HG03575 (cell line): ENCODE data around the gene ARL15.

Experiments used
- ATAC-seq: cut with Tn5 transposase; IDR thresholded peaks from one replicate; pipeline ENCODE4 v1.9.1; 2021; ENCODE audit not compliant: unreplicated experiment, insufficient number of reproducible peaks, low FRiP score; ENCODE audit errors: extremely low read depth

The ARL15 gene

GRCh38 chr5:54261596-54261995 is 48.8 kb downstream of the ARL15 start:
- ATAC-seq: no peak

GRCh38 chr5:54259981-54260380 is 50.4 kb downstream of the ARL15 start:
- ATAC-seq: no peak

DNA sequence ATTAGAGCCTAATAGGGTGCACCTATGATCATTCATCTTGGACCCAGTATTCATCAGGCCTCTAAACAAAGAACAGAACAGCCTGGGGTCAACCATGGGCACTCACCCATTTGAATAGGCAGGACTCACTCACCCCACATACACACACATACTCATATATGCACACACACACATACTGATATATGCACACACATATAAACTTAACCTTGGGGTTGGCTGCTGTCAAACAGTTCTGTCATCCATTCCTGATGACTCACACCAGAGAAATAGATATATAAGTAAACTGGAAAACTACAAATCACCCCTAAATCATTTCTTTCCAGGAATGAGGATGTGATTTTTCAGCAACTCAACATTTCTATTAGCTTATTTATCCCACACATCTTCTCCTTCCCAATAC is 51.3 kb downstream of the ARL15 start:
- no peak for ATAC-seq

DNA sequence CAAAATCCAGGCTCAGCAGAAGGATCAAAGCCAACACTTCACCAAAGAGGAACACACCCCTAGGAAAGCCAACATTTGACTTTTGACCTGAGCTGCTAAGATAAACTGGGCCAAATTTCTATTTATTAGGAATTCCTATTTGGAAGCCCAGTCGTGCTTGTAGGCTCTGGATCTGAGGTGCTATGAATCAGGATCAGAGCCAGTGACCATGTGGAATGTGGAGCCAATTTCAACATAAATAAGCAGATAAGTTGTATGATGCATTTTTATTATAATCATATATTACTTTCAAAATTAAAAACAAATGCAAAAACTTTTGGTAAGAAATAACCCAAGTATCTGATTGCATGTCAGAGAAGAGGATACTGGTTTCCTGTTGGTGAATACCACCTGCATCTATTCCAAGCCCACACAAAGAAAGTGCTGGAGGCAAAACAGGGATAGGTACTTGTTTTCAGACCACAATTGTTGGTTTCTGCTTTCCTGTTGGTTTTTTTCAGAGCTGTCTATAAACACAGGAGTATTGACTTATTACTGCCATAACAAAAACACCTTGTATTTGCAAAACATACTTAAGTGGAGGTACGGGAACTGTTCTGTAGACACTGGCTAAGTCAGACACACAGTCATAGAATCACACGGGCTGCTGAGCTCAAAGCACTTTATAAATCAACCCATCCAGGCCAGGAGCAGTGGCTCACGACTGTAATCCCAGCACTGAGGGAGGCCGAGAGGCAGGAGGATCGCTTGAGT is 52.8 kb downstream of the ARL15 start:
- no peak for ATAC-seq

DNA sequence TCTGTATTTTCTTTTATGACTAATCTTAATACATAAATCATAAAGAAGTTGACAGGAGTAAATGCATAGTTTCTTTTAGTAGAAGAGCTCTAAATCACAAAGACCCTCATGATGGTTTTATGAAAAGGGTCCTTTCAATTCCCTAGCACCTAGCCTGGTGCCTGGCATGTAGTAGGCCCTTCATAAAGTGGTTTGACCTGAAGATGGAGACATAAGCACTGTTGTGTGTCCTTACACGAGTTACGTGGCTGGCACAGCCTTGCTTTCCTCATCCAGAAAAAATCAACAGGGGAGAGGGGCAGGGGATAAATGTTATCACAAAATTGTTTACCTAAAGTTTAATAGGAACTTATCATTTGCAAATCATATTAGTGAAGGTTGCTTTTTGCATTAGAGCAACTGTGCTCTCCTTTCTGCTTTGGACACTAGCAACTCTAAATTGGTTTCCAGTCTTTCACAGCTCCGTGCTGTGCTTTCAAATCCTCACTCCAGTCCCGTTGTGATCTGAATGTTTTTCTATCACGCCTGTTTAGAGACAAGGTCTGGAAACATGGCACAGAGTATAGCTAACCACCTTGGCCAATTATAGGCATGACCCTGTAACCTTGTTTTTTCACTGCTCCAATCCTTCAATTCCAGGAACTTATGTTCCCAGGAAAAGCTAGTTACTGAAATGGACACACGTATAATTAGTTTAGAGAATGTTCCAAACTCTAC is 55.7 kb downstream of the ARL15 start:
- no peak for ATAC-seq

DNA sequence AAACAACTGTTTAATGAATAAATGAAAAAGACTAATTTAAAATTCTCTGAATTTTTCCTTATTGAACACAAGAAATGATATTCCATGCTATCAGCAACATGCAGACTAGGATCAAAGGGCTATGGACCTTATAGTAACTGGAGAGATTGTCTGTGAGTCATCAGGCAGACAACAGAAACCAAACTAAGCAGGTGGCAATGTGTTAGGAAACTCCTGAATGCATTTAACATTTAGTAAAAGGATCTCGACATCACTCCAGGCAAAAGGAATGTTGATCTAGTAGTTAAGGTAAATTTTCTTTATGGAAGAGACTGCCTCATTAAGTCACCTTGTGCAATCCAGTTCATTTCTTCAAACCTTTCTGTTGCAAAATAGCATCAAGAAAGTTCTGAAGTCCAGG is 58.4 kb downstream of the ARL15 start:
- ATAC-seq: no peak

- no peak for ATAC-seq
Measured at GRCh38 chr5:54249210-54250028, 61.0 kb downstream of the ARL15 start.

DNA sequence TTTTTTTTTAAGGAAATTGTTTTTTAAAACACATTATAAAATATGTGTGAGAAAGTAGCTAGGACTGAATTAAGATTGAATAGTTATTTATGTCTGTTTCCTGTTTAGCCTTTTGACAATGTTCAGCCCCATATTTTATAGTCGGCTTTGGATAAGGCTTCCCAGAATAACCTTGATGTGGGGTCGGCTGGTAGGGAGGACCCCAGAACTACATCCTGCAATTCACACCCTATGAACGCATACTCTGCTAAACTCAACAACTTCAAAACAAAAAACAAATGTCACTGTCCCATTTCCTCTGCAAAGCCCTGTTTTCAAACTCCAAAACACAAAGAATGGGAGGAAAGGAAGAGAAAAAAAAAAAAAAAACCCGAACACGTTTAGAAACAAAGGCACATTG is 63.1 kb downstream of the ARL15 start:
- no peak for ATAC-seq

- no peak for ATAC-seq
Measured at GRCh38 chr5:54243483-54244080, 66.8 kb downstream of the ARL15 start.

DNA sequence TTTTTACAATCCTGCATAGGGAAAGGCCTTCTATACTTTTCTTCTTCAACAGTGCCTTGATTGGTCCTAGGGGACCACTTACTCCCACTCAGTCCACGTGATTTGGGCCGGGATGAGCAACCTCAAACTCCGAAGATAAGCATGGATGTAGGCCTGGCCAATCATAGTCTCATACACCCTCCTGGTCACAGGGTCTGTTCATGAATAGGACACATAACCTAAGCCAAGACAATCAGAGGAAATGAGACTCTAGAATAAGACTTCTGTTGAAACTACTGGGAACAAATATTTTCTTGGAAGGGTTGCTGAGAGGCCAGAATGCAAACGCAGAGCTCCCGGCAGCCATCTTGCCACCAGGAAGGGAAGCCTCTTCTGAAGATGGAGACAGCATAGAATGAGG is 68.1 kb downstream of the ARL15 start:
- ATAC-seq: no peak

- ATAC-seq: no peak
Measured at GRCh38 chr5:54234304-54234933, 76.0 kb downstream of the ARL15 start.

GRCh38 chr5:54230936-54231685 is 79.3 kb downstream of the ARL15 start:
- ATAC-seq: no peak

DNA sequence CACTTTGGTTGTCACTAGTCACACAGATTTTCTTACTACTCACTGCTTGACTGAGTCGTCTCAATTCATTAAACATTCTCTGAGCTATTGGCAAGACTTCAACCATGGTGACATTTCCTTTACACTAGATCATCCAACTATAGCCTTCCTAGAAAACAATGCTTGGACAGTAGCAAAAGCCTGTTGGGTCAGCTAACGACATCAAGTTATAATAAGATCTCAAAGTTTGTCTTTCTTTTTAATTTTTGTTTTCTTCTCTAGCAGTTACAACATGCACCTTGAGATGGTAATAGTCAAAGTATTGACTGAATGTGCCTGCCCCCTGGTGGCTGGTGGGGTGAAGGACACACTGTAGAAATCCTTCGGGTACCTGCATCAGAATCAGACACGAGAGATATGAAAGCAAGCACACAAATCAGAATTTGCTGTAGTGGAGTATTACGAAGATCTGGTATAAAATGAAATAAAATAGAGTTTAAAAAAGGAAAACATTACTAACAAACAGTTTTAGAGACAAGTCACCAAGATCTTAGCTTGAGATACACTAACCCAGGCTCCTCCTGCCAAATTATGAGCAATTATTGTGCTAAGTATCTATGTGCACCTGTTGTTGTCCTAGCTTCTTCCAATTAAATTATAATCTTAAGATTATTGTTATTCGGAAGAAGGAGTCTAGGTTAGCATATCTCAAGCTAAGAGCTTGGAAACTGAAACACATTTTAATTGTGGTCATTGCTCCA is 81.2 kb downstream of the ARL15 start:
- no peak for ATAC-seq

GRCh38 chr5:54227759-54228158 is 82.6 kb downstream of the ARL15 start:
- no peak for ATAC-seq

DNA sequence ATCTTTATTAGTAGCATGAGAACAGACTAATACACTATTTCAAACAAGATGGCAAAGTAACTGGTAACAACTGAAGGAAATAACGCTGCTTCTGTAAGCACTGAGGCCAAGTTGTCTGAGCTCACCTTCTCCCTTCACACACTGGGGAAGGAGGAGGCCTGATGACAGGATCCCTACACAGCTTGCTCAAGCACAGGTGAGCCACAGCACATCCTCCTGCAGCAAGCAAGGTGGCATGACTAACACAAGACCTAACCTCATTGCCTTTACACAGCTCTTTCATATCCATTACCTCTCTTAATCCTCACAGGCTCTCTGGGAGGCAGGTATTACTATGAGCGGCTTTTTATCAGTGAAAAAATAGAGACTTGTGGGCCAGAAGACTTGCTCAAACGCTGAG is 83.3 kb downstream of the ARL15 start:
- no peak for ATAC-seq

- ATAC-seq: no peak
Measured at GRCh38 chr5:54226215-54226614, 84.2 kb downstream of the ARL15 start.

DNA sequence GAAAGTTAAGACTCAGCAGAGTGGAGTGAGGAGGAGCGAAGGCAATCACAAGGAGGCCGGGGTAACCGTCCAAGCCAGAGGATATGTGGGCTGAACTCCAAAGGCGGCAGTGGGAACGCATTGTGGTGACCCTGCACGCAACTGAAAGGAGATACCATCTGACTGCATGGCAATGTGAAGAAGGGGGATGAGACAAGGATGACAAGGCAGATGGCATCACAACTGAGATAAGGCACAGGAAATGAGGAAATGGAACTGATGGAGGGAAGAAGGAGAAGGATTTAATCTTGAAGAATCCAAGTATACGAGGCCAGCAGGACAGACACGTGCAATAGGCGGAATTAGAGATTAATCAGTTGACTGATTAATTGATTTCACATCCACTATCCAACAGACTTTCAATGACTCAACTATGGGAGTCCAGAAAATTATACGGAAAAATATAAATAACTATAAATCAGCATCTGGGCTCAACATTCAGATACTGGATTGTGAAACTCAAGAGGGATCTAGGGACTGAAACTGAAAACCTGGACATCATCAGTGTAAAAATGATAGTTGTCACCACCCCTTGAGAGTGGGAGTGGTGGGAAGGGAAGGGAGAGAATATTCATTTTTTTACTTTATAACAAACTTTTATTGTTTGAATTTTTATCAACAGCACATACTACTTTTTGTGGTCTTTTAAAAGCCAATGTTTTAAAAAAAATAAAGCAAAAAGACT is 86.1 kb downstream of the ARL15 start:
- ATAC-seq: no peak
